HG03354 (cell line): Measurements from ENCODE around the gene BHLHE40.
A peak's percentile ranks its signal among the peaks of the same experiment; 100 is the strongest.

Experiments
- ATAC-seq: cut with Tn5 transposase; IDR thresholded peaks from one replicate; pipeline ENCODE4 v1.9.1; 2021; ENCODE audit warnings: mild to moderate bottlenecking; ENCODE audit not compliant: unreplicated experiment, poor library complexity, severe bottlenecking

Gene BHLHE40

GRCh38 chr3:4995500-4996053 is 16.3 kb downstream of the BHLHE40 start:
- ATAC-seq, result no peak

- no peak for ATAC-seq
Observed at GRCh38 chr3:4996223-4996765, 17.1 kb downstream of the BHLHE40 start.

- ATAC-seq, result no peak
Observed at GRCh38 chr3:4996771-4997291, 17.6 kb downstream of the BHLHE40 start.

GRCh38 chr3:4997946-4998345 is 18.7 kb downstream of the BHLHE40 start:
- ATAC-seq, result no peak

GRCh38 chr3:4999531-5000184 is 20.4 kb downstream of the BHLHE40 start:
- ATAC-seq, result no peak

GRCh38 chr3:5001135-5001534 is 21.9 kb downstream of the BHLHE40 start:
- no peak for ATAC-seq

- no peak for ATAC-seq
Observed at GRCh38 chr3:5001805-5002173, 22.6 kb downstream of the BHLHE40 start.

- ATAC-seq, result no peak
Observed at GRCh38 chr3:5002174-5002870, 23.1 kb downstream of the BHLHE40 start.

GRCh38 chr3:5002871-5003247 is 23.6 kb downstream of the BHLHE40 start:
- ATAC-seq, result no peak

GRCh38 chr3:5004319-5005152 is 25.3 kb downstream of the BHLHE40 start:
- no peak for ATAC-seq

- ATAC-seq, result no peak
Observed at GRCh38 chr3:5005367-5005766, 26.1 kb downstream of the BHLHE40 start.

- ATAC-seq, result peak; percentile 63
Observed at GRCh38 chr3:5006755-5007202, 27.5 kb downstream of the BHLHE40 start.

GRCh38 chr3:5007873-5008272 is 28.6 kb downstream of the BHLHE40 start:
- ATAC-seq, result peak; percentile 23

GRCh38 chr3:5009506-5010109 is 30.4 kb downstream of the BHLHE40 start:
- no peak for ATAC-seq

GRCh38 chr3:5010140-5010539 is 30.9 kb downstream of the BHLHE40 start:
- no peak for ATAC-seq

GRCh38 chr3:5010706-5011554 is 31.7 kb downstream of the BHLHE40 start:
- no peak for ATAC-seq

GRCh38 chr3:5011555-5012256 is 32.5 kb downstream of the BHLHE40 start:
- peak; percentile 67 for ATAC-seq

GRCh38 chr3:5012367-5012766 is 33.1 kb downstream of the BHLHE40 start:
- ATAC-seq, result no peak
